Measurements from ENCODE around the gene ROPN1.
"Not testable (repeated sequence)": the region's sequence is repeated elsewhere in the genome, so short reads cannot be mapped to it uniquely, and the experiment has no call there.

Gene ROPN1

GRCh38 chr3:123991730-123992588 is at the start of gene ROPN1:
ROPN1 (minus strand) TSS chr3:123992124; CDS start chr3:123980481, 11,643 bp downstream.
- H3K4me1 ChIP-seq (ENCODE audit: insufficient read depth, low read length); H3K9ac ChIP-seq (ENCODE audit: low read depth, low read length); H3K36me3 ChIP-seq (ENCODE audit: insufficient read depth, low read length); H3K9me3 ChIP-seq (ENCODE audit: control insufficient read depth, insufficient read depth, low read length): not testable (repeated sequence)

GRCh38 chr3:124041553-124041952 is 49.6 kb upstream of the ROPN1 start:
- H3K36me3 ChIP-seq (ENCODE audit: insufficient read depth, low read length) = no peaks in the 10 kb centered on the region
- no peak overlapping the region for H3K9ac ChIP-seq (ENCODE audit: low read depth, low read length)
- H3K4me1 ChIP-seq (ENCODE audit: insufficient read depth, low read length) = no peaks in the 10 kb centered on the region
- no peaks in the 10 kb centered on the region for H3K9me3 ChIP-seq (ENCODE audit: control insufficient read depth, insufficient read depth, low read length)

- Histone ChIP-seq H3K9me3 (ENCODE audit: control insufficient read depth, insufficient read depth, low read length) (no peaks in the 10 kb centered on the region), H3K4me1 (ENCODE audit: insufficient read depth, low read length) (no peaks in the 10 kb centered on the region), H3K36me3 (ENCODE audit: insufficient read depth, low read length) (no peaks in the 10 kb centered on the region), H3K9ac (ENCODE audit: low read depth, low read length) (no peak overlapping the region)
Measured at GRCh38 chr3:124037326-124037725, 45.4 kb upstream of the ROPN1 start.

GRCh38 chr3:124036214-124036613 is 44.3 kb upstream of the ROPN1 start:
- H3K9me3 ChIP-seq (ENCODE audit: control insufficient read depth, insufficient read depth, low read length); H3K4me1 ChIP-seq (ENCODE audit: insufficient read depth, low read length); H3K9ac ChIP-seq (ENCODE audit: low read depth, low read length); H3K36me3 ChIP-seq (ENCODE audit: insufficient read depth, low read length): not testable (repeated sequence)

GRCh38 chr3:124035463-124036121 is 43.7 kb upstream of the ROPN1 start:
- Histone ChIP-seq H3K9ac (ENCODE audit: low read depth, low read length) (no peak overlapping the region), H3K9me3 (ENCODE audit: control insufficient read depth, insufficient read depth, low read length) (no peaks in the 10 kb centered on the region), H3K4me1 (ENCODE audit: insufficient read depth, low read length) (no peaks in the 10 kb centered on the region), H3K36me3 (ENCODE audit: insufficient read depth, low read length) (no peaks in the 10 kb centered on the region)

GRCh38 chr3:124034844-124035152 is 42.9 kb upstream of the ROPN1 start:
- Histone ChIP-seq H3K9ac (ENCODE audit: low read depth, low read length) (peak overlapping the region; percentile 88; the same call in 1 of the 2 replicates), H3K9me3 (ENCODE audit: control insufficient read depth, insufficient read depth, low read length) (no peaks in the 10 kb centered on the region), H3K36me3 (ENCODE audit: insufficient read depth, low read length) (no peaks in the 10 kb centered on the region)

GRCh38 chr3:124034016-124034843 is 42.3 kb upstream of the ROPN1 start:
- Histone ChIP-seq H3K36me3 (ENCODE audit: insufficient read depth, low read length) (no peaks in the 10 kb centered on the region), H3K9ac (ENCODE audit: low read depth, low read length) (peak overlapping the region; percentile 88), H3K4me1 (ENCODE audit: insufficient read depth, low read length) (no peaks in the 10 kb centered on the region), H3K9me3 (ENCODE audit: control insufficient read depth, insufficient read depth, low read length) (no peaks in the 10 kb centered on the region)

More at GRCh38 chr3:124034844-124035152, 42.9 kb upstream of the ROPN1 start:
- no peaks in the 10 kb centered on the region for H3K4me1 ChIP-seq (ENCODE audit: insufficient read depth, low read length)

GRCh38 chr3:124033360-124034015 is 41.6 kb upstream of the ROPN1 start, which contains the start of gene KALRN:
KALRN (plus strand) TSS chr3:124033369.
- no peaks in the 10 kb centered on the region for H3K9me3 ChIP-seq (ENCODE audit: control insufficient read depth, insufficient read depth, low read length)
- peak within 1 kb of the TSS; percentile 95 for H3K9ac ChIP-seq (ENCODE audit: low read depth, low read length)
- no peaks in the 10 kb centered on the region for H3K4me1 ChIP-seq (ENCODE audit: insufficient read depth, low read length)
- no peaks in the 10 kb centered on the region for H3K36me3 ChIP-seq (ENCODE audit: insufficient read depth, low read length)

GRCh38 chr3:124032881-124033359 is 41.0 kb upstream of the ROPN1 start:
- H3K4me1 ChIP-seq (ENCODE audit: insufficient read depth, low read length) = no peaks in the 10 kb centered on the region

GRCh38 chr3:124032311-124032880 is 40.5 kb upstream of the ROPN1 start:
- no peaks in the 10 kb centered on the region for H3K36me3 ChIP-seq (ENCODE audit: insufficient read depth, low read length)
- no peaks in the 10 kb centered on the region for H3K4me1 ChIP-seq (ENCODE audit: insufficient read depth, low read length)
- peak overlapping the region; percentile 95 for H3K9ac ChIP-seq (ENCODE audit: low read depth, low read length)
- H3K9me3 ChIP-seq (ENCODE audit: control insufficient read depth, insufficient read depth, low read length) = no peaks in the 10 kb centered on the region

More at GRCh38 chr3:124032881-124033359, 41.0 kb upstream of the ROPN1 start:
- H3K9me3 ChIP-seq (ENCODE audit: control insufficient read depth, insufficient read depth, low read length) = no peaks in the 10 kb centered on the region
- H3K36me3 ChIP-seq (ENCODE audit: insufficient read depth, low read length) = no peaks in the 10 kb centered on the region
- H3K9ac ChIP-seq (ENCODE audit: low read depth, low read length) = peak overlapping the region; percentile 95

- H3K36me3 ChIP-seq (ENCODE audit: insufficient read depth, low read length) = no peaks in the 10 kb centered on the region
- no peak overlapping the region for H3K9ac ChIP-seq (ENCODE audit: low read depth, low read length)
- no peaks in the 10 kb centered on the region for H3K4me1 ChIP-seq (ENCODE audit: insufficient read depth, low read length)
- H3K9me3 ChIP-seq (ENCODE audit: control insufficient read depth, insufficient read depth, low read length) = no peaks in the 10 kb centered on the region
Measured at GRCh38 chr3:124026516-124026915, 34.6 kb upstream of the ROPN1 start.

- not testable (repeated sequence) for H3K9ac ChIP-seq (ENCODE audit: low read depth, low read length); H3K4me1 ChIP-seq (ENCODE audit: insufficient read depth, low read length); H3K36me3 ChIP-seq (ENCODE audit: insufficient read depth, low read length); H3K9me3 ChIP-seq (ENCODE audit: control insufficient read depth, insufficient read depth, low read length)
Measured at GRCh38 chr3:124023531-124023930, 31.6 kb upstream of the ROPN1 start.

- Histone ChIP-seq H3K36me3 (ENCODE audit: insufficient read depth, low read length) (no peaks in the 10 kb centered on the region), H3K4me1 (ENCODE audit: insufficient read depth, low read length) (no peaks in the 10 kb centered on the region), H3K9me3 (ENCODE audit: control insufficient read depth, insufficient read depth, low read length) (no peaks in the 10 kb centered on the region), H3K9ac (ENCODE audit: low read depth, low read length) (no peak overlapping the region)
Measured at GRCh38 chr3:124019291-124019690, 27.4 kb upstream of the ROPN1 start.

- H3K4me1 ChIP-seq (ENCODE audit: insufficient read depth, low read length); H3K9me3 ChIP-seq (ENCODE audit: control insufficient read depth, insufficient read depth, low read length); H3K9ac ChIP-seq (ENCODE audit: low read depth, low read length); H3K36me3 ChIP-seq (ENCODE audit: insufficient read depth, low read length): not testable (repeated sequence)
Measured at GRCh38 chr3:124017502-124017901, 25.6 kb upstream of the ROPN1 start.

All from ES-I3 (cell line).